HUES48 (cell line): ENCODE measurements around the gene RARRES2.

Experiments
- H3K27ac ChIP-seq: one replicate; pipeline ENCODE4 v1.7.0; 2013; ENCODE audit warnings: low read depth, low read length, inconsistent platforms
- H3K27me3 ChIP-seq: 2 replicates; pipeline ENCODE4 v1.6.1; 2013; ENCODE audit warnings: mild to moderate bottlenecking, low read length; ENCODE audit not compliant: control insufficient read depth, insufficient read depth
- H3K36me3 ChIP-seq: 2 replicates; pipeline ENCODE4 v1.6.1; 2013; ENCODE audit warnings: low read length; ENCODE audit not compliant: control insufficient read depth, insufficient read depth
- H3K4me1 ChIP-seq: 2 replicates; pipeline ENCODE4 v1.6.1; 2013; ENCODE audit warnings: mild to moderate bottlenecking, low read length; ENCODE audit not compliant: control insufficient read depth, insufficient read depth
- H3K4me3 ChIP-seq: 2 replicates; pipeline ENCODE4 v1.5.1; 2013; ENCODE audit warnings: mild to moderate bottlenecking, low read depth, low read length
- H3K9ac ChIP-seq: 2 replicates; pipeline ENCODE4 v1.6.1; 2013; ENCODE audit warnings: mild to moderate bottlenecking, low read depth, low read length, moderate library complexity
- H3K9me3 ChIP-seq: 2 replicates; pipeline ENCODE4 v1.6.1; 2013; ENCODE audit warnings: low read length; ENCODE audit not compliant: control insufficient read depth, insufficient read depth

The RARRES2 gene

GRCh38 chr7:150344299-150344698 is 2.9 kb upstream of the RARRES2 start:
- Histone ChIP-seq H3K36me3 (no peaks in the 10 kb centered on the region; the same call in 1 of the 2 replicates), H3K27me3 (peaks cover 34% of the 10 kb centered on the region), H3K4me1 (peaks cover 26% of the 10 kb centered on the region), H3K9me3 (peaks cover 7% of the 10 kb centered on the region; the same call in 1 of the 2 replicates), H3K9ac (no peak overlapping the region), H3K27ac (no peak overlapping the region), H3K4me3 (no peak overlapping the region)

GRCh38 chr7:150343225-150343624 is 1.8 kb upstream of the RARRES2 start:
- no peak overlapping the region for H3K9ac ChIP-seq
- peaks cover 7% of the 10 kb centered on the region; the same call in 1 of the 2 replicates for H3K9me3 ChIP-seq
- peaks cover 34% of the 10 kb centered on the region for H3K27me3 ChIP-seq
- H3K4me1 ChIP-seq, result peaks cover 32% of the 10 kb centered on the region
- no peak overlapping the region for H3K27ac ChIP-seq
- peaks cover 9% of the 10 kb centered on the region for H3K36me3 ChIP-seq
- no peak overlapping the region for H3K4me3 ChIP-seq

- peak overlapping the region; percentile 55 for H3K4me3 ChIP-seq
- peaks cover 20% of the 10 kb centered on the region for H3K36me3 ChIP-seq
- H3K9me3 ChIP-seq, result peaks cover 7% of the 10 kb centered on the region; the same call in 1 of the 2 replicates
- H3K4me1 ChIP-seq, result peaks cover 32% of the 10 kb centered on the region
- H3K27ac ChIP-seq, result no peak overlapping the region
- H3K9ac ChIP-seq, result no peak overlapping the region
- H3K27me3 ChIP-seq, result peaks cover 34% of the 10 kb centered on the region
Measured at GRCh38 chr7:150342121-150342408, 636 bp upstream of the RARRES2 start.

- H3K4me1 ChIP-seq, result peaks cover 42% of the 10 kb centered on the region
- H3K36me3 ChIP-seq, result peaks cover 32% of the 10 kb centered on the region
- H3K4me3 ChIP-seq, result peak overlapping the region; percentile 77
- peaks cover 34% of the 10 kb centered on the region for H3K27me3 ChIP-seq
- H3K27ac ChIP-seq, result peak overlapping the region; percentile 5
- H3K9ac ChIP-seq, result peak overlapping the region; percentile 58
- peaks cover 7% of the 10 kb centered on the region; the same call in 1 of the 2 replicates for H3K9me3 ChIP-seq
Measured at GRCh38 chr7:150340875-150341262, 560 bp downstream of the RARRES2 start.

GRCh38 chr7:150340024-150340749 is 1.2 kb downstream of the RARRES2 start:
- Histone ChIP-seq H3K36me3 (peaks cover 32% of the 10 kb centered on the region), H3K27me3 (peaks cover 34% of the 10 kb centered on the region)

GRCh38 chr7:150339409-150339809 is 2.0 kb downstream of the RARRES2 start:
- H3K27me3 ChIP-seq, result peaks cover 34% of the 10 kb centered on the region
- peaks cover 32% of the 10 kb centered on the region for H3K36me3 ChIP-seq
- H3K27ac ChIP-seq, result no peak overlapping the region
- H3K4me3 ChIP-seq, result peak overlapping the region; percentile 77
- H3K4me1 ChIP-seq, result peaks cover 50% of the 10 kb centered on the region
- H3K9ac ChIP-seq, result no peak overlapping the region; the same call in 1 of the 2 replicates
- H3K9me3 ChIP-seq, result peaks cover 4% of the 10 kb centered on the region; the same call in 1 of the 2 replicates

More at GRCh38 chr7:150340024-150340749, 1.2 kb downstream of the RARRES2 start:
- H3K4me1 ChIP-seq, result peaks cover 48% of the 10 kb centered on the region
- H3K9ac ChIP-seq, result no peak overlapping the region
- peak overlapping the region; percentile 10 for H3K27ac ChIP-seq
- peak overlapping the region; percentile 77 for H3K4me3 ChIP-seq
- peaks cover 7% of the 10 kb centered on the region; the same call in 1 of the 2 replicates for H3K9me3 ChIP-seq

- H3K27ac ChIP-seq, result no peak overlapping the region
- no peaks in the 10 kb centered on the region for H3K9me3 ChIP-seq
- H3K4me3 ChIP-seq, result no peak overlapping the region
- H3K36me3 ChIP-seq, result peaks cover 36% of the 10 kb centered on the region
- H3K4me1 ChIP-seq, result peaks cover 53% of the 10 kb centered on the region
- no peak overlapping the region for H3K9ac ChIP-seq
- H3K27me3 ChIP-seq, result peaks cover 23% of the 10 kb centered on the region
Measured at GRCh38 chr7:150338166-150338829, 3.1 kb downstream of the RARRES2 start.

GRCh38 chr7:150337659-150338081 is 3.8 kb downstream of the RARRES2 start:
- no peak overlapping the region for H3K27ac ChIP-seq
- peaks cover 17% of the 10 kb centered on the region for H3K27me3 ChIP-seq
- no peaks in the 10 kb centered on the region for H3K9me3 ChIP-seq
- no peak overlapping the region for H3K9ac ChIP-seq
- H3K36me3 ChIP-seq, result peaks cover 36% of the 10 kb centered on the region
- peaks cover 47% of the 10 kb centered on the region for H3K4me1 ChIP-seq
- no peak overlapping the region for H3K4me3 ChIP-seq

GRCh38 chr7:150337179-150337578 is 4.2 kb downstream of the RARRES2 start:
- peaks cover 12% of the 10 kb centered on the region for H3K27me3 ChIP-seq
- peaks cover 42% of the 10 kb centered on the region for H3K4me1 ChIP-seq
- H3K36me3 ChIP-seq, result peaks cover 39% of the 10 kb centered on the region
- H3K27ac ChIP-seq, result no peak overlapping the region
- H3K4me3 ChIP-seq, result no peak overlapping the region
- no peak overlapping the region for H3K9ac ChIP-seq
- H3K9me3 ChIP-seq, result no peaks in the 10 kb centered on the region

GRCh38 chr7:150336746-150337145 is 4.7 kb downstream of the RARRES2 start:
- Histone ChIP-seq H3K27ac (no peak overlapping the region), H3K9ac (no peak overlapping the region), H3K36me3 (peaks cover 42% of the 10 kb centered on the region), H3K9me3 (no peaks in the 10 kb centered on the region), H3K27me3 (peaks cover 7% of the 10 kb centered on the region), H3K4me3 (no peak overlapping the region), H3K4me1 (peaks cover 37% of the 10 kb centered on the region)

GRCh38 chr7:150335774-150336112 is 5.7 kb downstream of the RARRES2 start:
- H3K27ac ChIP-seq, result peak overlapping the region; percentile 95
- peaks cover under 1% of the 10 kb centered on the region; the same call in 1 of the 2 replicates for H3K27me3 ChIP-seq
- no peak overlapping the region for H3K4me3 ChIP-seq
- peaks cover 37% of the 10 kb centered on the region for H3K4me1 ChIP-seq
- H3K36me3 ChIP-seq, result peaks cover 52% of the 10 kb centered on the region
- no peaks in the 10 kb centered on the region for H3K9me3 ChIP-seq
- H3K9ac ChIP-seq, result 0 out of 2 replicates have a peak overlapping the region, but pooled peaks have one; percentile 11
